ENCODE data around the gene LMOD2.
A peak's percentile ranks its signal among the peaks of the same experiment; 100 is the strongest.

Gene LMOD2

GRCh38 chr7:123640583-123640982, 15.1 kb upstream of the LMOD2 start:
- DNase-seq = no peak

- DNase-seq = no peak
These were observed 13.8 kb upstream of the LMOD2 start for GRCh38 chr7:123641901-123642300.

GRCh38 chr7:123643495-123644441, 11.9 kb upstream of the LMOD2 start:
- peak; percentile 80 for DNase-seq

- DNase-seq = peak; percentile 56
These were observed 10.2 kb upstream of the LMOD2 start for GRCh38 chr7:123645516-123645915.

- no peak for DNase-seq
These were observed 8.4 kb upstream of the LMOD2 start for GRCh38 chr7:123647106-123647730.

- no peak for DNase-seq
These were observed 5.7 kb upstream of the LMOD2 start for GRCh38 chr7:123649964-123650363.

GRCh38 chr7:123650595-123650994, 5.1 kb upstream of the LMOD2 start:
- no peak for DNase-seq

GRCh38 chr7:123652406-123652805, 3.3 kb upstream of the LMOD2 start:
- no peak for DNase-seq

- no peak for DNase-seq
These were observed 2.5 kb upstream of the LMOD2 start for GRCh38 chr7:123653162-123653561.

GRCh38 chr7:123656544-123657303, 1.1 kb downstream of the LMOD2 start:
- no peak for DNase-seq

- DNase-seq = no peak
These were observed 1.6 kb downstream of the LMOD2 start for GRCh38 chr7:123657304-123657685.

- peak; percentile 92 for DNase-seq
These were observed 2.4 kb downstream of the LMOD2 start for GRCh38 chr7:123658023-123658422.

GRCh38 chr7:123660514-123661354, 5.1 kb downstream of the LMOD2 start:
- peak; percentile 67 for DNase-seq

GRCh38 chr7:123661765-123662164, 6.1 kb downstream of the LMOD2 start:
- DNase-seq = no peak

GRCh38 chr7:123662293-123662692, 6.6 kb downstream of the LMOD2 start:
- no peak for DNase-seq

- DNase-seq = no peak
These were observed 7.1 kb downstream of the LMOD2 start for GRCh38 chr7:123662755-123663154.

- no peak for DNase-seq
These were observed 7.5 kb downstream of the LMOD2 start for GRCh38 chr7:123663200-123663599.

- peak; percentile 92 for DNase-seq
These were observed 9.5 kb downstream of the LMOD2 start for GRCh38 chr7:123665157-123665556.

GRCh38 chr7:123665896-123666295, 10.2 kb downstream of the LMOD2 start:
- peak; percentile 45 for DNase-seq

- DNase-seq = peak; percentile 98
These were observed 10.8 kb downstream of the LMOD2 start for GRCh38 chr7:123666492-123666891.

- DNase-seq = no peak
These were observed 13.8 kb downstream of the LMOD2 start for GRCh38 chr7:123669485-123669884.

GRCh38 chr7:123673137-123673732, 17.6 kb downstream of the LMOD2 start:
- no peak for DNase-seq
